SJCRH30 (cell line): ENCODE measurements around the gene SAPCD2. TPM values are rescaled to one million over a fixed set of nuclear protein-coding genes. Genes with fewer than 3 reads are reported as not detected.

Experiments
- DNase-seq, 2 experiments: peaks; one replicate each; pipeline ENCODE4 v3.0.0-alpha.2; 2015 to 2020
- H3K27ac ChIP-seq: fragments of 250-450 bp; sonication (Bioruptor Pico); 2 replicates; pipeline ENCODE4 v1.5.1; 2020; ENCODE audit warnings: mild to moderate bottlenecking, moderate library complexity
- H3K27me3 ChIP-seq: fragments of 250-450 bp; sonication (Bioruptor Pico); 2 replicates; pipeline ENCODE4 v1.5.1; 2020; ENCODE audit warnings: mild to moderate bottlenecking, moderate library complexity
- H3K36me3 ChIP-seq: fragments of 250-450 bp; sonication (Bioruptor Pico); 2 replicates; pipeline ENCODE4 v1.5.1; 2020; ENCODE audit warnings: mild to moderate bottlenecking, moderate library complexity
- H3K4me1 ChIP-seq: fragments of 250-450 bp; sonication (Bioruptor Pico); 2 replicates; pipeline ENCODE4 v1.5.1; 2020; ENCODE audit warnings: mild to moderate bottlenecking, moderate library complexity
- H3K4me3 ChIP-seq: fragments of 250-450 bp; sonication (Bioruptor Pico); 2 replicates; pipeline ENCODE4 v1.5.1; 2020; ENCODE audit warnings: mild to moderate bottlenecking, moderate library complexity
- H3K9me3 ChIP-seq: fragments of 250-450 bp; sonication (Bioruptor Pico); replicated peaks from 2 replicates; pipeline ENCODE4 v1.5.1; 2020; ENCODE audit warnings: mild to moderate bottlenecking, moderate library complexity
- total RNA-seq: library from RNA; depleted of rRNA; stranded (reverse); fragments of >200 nt; shearing (Covaris generic); gene quantifications from 2 replicates; pipeline ENCODE4 v1.2.3, GENCODE V29; 2014

The SAPCD2 gene
- total RNA-seq, 1 experiment from 2014 or later: 69.7 TPM

DNA sequence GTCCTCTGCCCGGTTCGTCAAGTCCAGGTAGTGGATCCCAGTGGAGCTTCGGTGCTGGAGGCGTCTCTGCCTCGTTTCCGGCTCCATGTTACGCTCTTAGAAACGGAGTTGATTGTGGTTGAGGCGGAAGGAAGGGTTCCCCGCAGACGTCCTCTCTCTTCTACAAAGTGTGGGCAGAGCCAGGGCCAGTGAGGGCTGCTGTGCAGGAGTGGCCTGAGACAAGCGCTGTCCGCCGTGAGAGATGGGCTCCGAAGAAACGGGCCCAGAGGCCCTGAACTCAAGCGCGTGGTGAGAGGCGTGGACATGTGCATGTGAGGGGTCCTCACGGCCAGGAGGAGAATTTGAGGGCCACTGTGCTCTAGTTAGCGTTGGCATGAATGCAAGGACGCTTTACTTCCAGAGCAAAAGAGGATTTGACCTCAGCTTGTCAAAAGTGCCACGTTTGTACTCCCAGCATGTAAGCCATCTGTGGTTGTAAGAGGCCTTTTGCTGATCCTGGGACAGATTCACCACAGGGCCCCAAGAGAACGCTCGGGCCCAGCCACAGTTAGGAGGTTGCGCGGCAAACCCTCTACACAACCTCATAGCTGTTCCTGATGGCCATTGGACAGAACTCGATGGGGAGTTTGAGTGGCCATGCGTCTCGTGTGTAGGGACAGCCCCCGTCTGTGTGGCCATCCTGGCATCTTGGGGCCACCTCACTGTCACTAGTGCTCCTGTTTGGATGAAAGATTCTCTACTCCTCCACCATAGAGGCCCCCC, 26.6 kb upstream of the SAPCD2 start:
- no peak overlapping the region for H3K27ac ChIP-seq
- H3K36me3 ChIP-seq: peaks cover 41% of the 10 kb centered on the region
- H3K4me1 ChIP-seq: no peaks in the 10 kb centered on the region
- H3K4me3 ChIP-seq: no peak overlapping the region
- H3K9me3 ChIP-seq: 0 out of 2 replicates have a peak, but pooled peaks cover 2% of the 10 kb centered on the region
- H3K27me3 ChIP-seq: no peaks in the 10 kb centered on the region
- DNase-seq: no peak

DNA sequence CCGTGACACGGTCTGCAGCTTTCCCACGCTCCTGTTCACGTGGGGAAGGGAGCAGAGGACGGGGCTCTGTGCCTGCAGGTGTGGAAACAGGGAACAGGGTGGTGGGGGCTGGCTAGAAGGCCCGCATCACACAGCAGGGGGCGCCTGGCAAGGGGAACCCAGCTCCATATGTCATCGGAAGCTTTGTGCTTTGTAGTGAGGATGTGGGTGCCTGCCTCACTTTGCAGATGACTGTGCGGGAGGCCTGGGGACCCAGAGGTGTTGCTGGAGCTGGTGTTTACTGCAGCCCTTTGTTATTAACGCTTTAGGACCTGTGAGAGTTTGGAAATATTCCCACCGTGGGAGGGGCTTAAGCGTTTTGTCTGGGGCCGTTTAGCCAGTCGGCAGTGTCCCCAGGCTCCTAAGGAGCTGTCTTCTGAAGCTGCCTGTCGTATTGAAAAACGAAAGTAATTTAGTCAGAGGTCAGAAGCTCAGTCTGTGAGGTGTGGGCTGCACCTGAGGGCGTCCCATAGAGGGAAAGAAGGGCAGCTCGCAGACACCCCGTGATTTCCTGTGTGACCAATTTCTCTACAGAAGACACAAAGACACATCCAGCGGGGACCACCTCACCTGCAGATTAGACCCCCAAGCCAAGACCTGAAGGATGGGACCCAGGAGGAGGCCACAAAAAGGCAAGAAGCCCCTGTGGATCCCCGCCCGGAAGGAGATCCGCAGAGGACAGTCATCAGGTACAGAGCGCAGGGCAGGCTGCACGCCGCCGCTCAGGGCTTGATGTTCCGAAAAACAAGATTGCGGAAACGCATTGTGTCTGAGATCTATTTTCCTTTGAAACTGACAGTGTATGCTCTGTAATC, 25.5 kb upstream of the SAPCD2 start:
- Histone ChIP-seq H3K4me1 (no peaks in the 10 kb centered on the region), H3K36me3 (peaks cover 30% of the 10 kb centered on the region), H3K4me3 (no peak overlapping the region), H3K9me3 (no peaks in the 10 kb centered on the region), H3K27me3 (no peaks in the 10 kb centered on the region), H3K27ac (no peak overlapping the region)
- no peak for DNase-seq

DNA sequence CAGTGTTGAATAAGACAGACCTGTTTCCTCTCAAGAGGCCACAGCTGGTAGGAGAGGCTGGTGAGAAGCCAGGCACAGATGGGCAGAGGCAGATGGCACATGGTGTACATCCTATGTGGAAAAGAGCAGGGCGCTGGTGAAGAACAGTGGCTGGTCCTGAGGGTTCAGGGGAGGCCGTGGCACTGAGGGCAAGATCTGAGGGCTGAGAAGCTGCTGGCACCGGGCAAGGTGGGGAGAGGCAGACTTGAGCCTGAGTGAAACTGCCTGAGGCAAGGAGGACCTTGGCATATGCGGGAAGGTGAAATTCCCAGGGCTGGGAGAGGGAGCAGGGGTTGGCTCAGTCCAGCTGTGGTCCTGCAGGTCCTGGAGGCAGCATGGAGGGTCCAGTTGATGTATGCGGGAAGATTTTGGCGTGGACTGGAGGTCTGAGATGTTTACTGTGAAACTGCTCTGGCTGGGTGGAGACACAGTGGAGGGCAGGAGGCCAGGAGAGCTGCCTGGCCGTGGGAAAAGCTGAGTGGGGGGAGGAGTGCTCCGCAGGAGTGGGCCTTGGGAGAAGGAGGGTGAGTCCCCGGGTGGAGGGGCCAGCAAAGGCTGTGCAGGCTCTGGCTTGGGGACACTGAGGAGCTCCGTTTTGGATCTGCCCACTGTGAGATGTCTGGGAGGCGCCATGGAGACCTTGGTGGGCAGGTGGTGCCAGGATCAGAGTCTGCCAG, 19.0 kb upstream of the SAPCD2 start:
- H3K36me3 ChIP-seq: no peaks in the 10 kb centered on the region; the same call in 1 of the 2 replicates
- H3K9me3 ChIP-seq: no peaks in the 10 kb centered on the region
- peaks cover 8% of the 10 kb centered on the region; the same call in 1 of the 2 replicates for H3K4me1 ChIP-seq
- no peaks in the 10 kb centered on the region for H3K27me3 ChIP-seq
- no peak overlapping the region for H3K27ac ChIP-seq
- no peak for DNase-seq
- H3K4me3 ChIP-seq: no peak overlapping the region

DNA sequence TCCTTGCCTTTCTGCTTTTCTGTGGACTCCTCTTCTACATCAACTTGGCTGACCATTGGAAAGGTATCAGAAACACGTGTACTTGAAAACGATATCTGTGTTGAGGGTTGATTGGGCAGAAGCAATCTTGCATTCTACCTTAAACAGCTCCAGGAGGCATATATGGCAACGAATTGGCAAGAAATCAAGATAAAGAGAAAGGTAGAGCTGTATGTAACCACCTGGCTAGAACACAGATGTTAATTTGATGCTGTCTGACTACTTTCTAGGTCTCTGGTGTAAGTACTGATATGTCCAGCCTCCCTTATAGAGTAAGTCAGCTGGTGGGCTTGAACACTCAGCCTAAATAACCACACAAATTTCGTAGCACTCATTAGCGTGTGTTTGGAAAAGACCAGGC, 17.8 kb upstream of the SAPCD2 start:
- Histone ChIP-seq H3K4me1 (peaks cover 19% of the 10 kb centered on the region), H3K36me3 (no peaks in the 10 kb centered on the region), H3K4me3 (no peak overlapping the region), H3K27ac (no peak overlapping the region), H3K27me3 (no peaks in the 10 kb centered on the region), H3K9me3 (no peaks in the 10 kb centered on the region)
- no peak for DNase-seq

DNA sequence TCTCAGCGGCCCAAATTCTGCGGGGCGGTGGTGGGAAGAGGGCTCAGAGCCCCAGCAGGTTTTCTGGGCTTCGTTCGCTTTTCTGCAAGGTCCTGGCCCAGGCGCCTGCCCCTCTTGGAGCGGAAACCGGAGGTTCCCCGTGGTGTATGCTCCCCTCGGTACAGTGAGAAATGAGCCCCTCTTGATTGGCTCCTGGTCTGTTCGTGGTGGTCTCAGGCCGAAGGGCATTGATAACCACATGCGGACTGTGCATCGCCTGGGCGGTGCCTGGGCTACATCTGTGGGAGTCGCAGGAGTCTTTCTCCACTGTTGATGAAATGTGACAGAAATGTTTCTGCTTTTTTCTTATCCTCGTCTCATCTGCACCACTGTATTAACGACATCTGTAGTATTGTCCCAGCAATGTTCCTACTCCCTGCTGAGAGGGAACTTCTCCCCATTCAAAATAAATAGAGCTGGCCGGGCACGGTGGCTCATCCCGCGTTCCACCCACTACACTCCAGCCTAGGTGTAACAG, 17.1 kb upstream of the SAPCD2 start:
- Histone ChIP-seq H3K9me3 (no peaks in the 10 kb centered on the region), H3K4me1 (peaks cover 24% of the 10 kb centered on the region), H3K36me3 (no peaks in the 10 kb centered on the region), H3K27ac (peak overlapping the region; percentile 27; the same call in 1 of the 2 replicates), H3K27me3 (no peaks in the 10 kb centered on the region), H3K4me3 (peak overlapping the region; percentile 77)
- no peak for DNase-seq

DNA sequence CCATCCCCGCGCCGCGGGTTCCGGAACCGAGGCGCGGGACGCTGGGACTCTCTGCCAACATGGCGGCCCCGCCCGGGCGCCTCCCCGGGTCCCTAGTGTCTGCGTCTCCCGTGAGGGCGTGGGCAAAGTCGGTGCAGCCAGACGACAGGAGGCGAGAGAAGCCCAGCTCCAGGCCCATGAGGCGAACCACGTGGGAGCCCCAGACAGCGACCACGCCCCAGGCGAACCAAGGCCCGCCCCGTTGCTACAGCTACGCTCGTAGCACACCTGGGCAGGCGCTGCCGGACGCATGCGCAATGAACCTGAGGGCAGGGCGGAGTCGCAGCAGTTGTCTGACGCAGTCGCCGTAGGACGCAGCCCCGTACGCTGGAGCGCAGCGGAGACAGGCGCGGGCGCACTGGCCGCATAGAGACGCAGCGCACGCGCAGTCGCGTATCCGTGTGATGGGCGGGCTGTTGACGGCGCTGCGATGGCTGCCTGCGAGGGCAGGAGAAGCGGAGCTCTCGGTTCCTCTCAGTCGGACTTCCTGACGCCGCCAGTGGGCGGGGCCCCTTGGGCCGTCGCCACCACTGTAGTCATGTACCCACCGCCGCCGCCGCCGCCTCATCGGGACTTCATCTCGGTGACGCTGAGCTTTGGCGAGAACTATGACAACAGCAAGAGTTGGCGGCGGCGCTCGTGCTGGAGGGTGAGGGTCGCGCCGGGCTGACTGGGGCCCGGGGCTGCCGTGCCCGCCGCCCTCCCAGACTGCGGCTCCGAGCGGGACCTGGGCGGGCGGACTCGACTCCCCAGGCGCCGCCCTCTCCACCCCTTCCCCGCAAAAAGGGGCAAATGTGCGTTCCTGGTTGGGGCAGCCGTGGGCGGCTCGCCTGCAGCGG, 16.4 kb upstream of the SAPCD2 start, which contains the start of gene MAN1B1:
MAN1B1 (plus strand) TSS at position 455 of the 878 bp plus-strand sequence; CDS start at position 470, 15 bp downstream.
- DNase-seq: peak; percentile 99 to 100
- no peaks in the 10 kb centered on the region for H3K27me3 ChIP-seq
- no peaks in the 10 kb centered on the region for H3K36me3 ChIP-seq
- peak within 1 kb of the TSS; percentile 77 for H3K4me3 ChIP-seq
- peaks cover 24% of the 10 kb centered on the region for H3K4me1 ChIP-seq
- no peaks in the 10 kb centered on the region for H3K9me3 ChIP-seq
- H3K27ac ChIP-seq: peak within 1 kb of the TSS; percentile 74

DNA sequence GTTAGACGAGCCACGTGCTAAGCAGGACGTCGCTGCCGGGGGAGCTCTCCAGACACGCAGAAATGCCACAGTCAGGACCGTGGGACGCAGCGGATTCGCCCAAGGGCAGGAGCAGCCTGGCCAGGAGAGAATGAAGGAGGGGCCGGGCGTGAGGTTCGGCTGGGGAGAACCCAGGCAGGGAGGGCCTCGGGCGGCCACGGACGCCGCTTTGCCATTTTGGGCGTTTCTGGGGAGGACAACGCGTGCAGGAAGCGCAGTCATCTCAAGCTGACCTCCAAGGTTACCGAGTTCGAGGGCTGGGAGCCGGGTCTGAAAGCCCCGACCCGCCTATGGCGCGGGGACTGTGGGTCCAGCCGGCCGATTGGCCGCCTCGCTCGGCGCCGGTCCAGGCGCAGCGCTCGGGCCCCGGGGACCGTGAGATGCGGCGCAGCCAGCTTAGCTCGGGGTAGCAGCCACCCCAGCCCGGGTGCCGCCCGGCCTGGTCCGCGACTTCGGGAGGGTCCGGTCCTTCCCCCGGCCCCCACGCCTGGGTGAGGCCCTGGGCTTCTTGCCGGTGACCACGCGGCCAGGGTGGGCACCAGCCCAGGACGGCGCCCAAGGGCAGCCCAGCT, 15.7 kb upstream of the SAPCD2 start:
- peak; percentile 57 to 64 for DNase-seq
- Histone ChIP-seq H3K4me1 (peaks cover 24% of the 10 kb centered on the region), H3K27ac (peak overlapping the region; percentile 74), H3K9me3 (no peaks in the 10 kb centered on the region), H3K27me3 (no peaks in the 10 kb centered on the region), H3K36me3 (no peaks in the 10 kb centered on the region), H3K4me3 (peak overlapping the region; percentile 77)

DNA sequence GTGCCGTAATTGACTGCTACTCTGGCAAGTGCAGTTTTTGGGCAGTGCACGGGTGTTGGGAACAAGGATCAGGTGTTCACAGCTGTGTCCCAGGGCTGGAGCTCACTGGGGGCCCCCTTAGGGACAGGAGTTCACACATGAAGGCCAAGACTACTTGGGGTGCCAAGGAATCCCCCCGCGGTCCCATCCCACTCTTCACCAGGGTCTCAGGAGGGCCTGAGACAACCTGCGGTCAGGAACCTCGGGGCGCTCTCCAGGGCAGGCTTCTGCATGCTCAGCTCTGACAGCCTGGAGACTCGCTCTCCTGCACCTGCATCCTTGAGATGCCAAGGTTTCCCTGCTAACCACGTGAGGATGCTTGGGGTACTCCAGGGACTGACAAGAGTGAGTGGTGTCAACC, 14.2 kb upstream of the SAPCD2 start:
- no peak for DNase-seq
- Histone ChIP-seq H3K36me3 (peaks cover 5% of the 10 kb centered on the region), H3K4me3 (no peak overlapping the region), H3K4me1 (peaks cover 24% of the 10 kb centered on the region), H3K27ac (no peak overlapping the region), H3K9me3 (no peaks in the 10 kb centered on the region), H3K27me3 (no peaks in the 10 kb centered on the region)

DNA sequence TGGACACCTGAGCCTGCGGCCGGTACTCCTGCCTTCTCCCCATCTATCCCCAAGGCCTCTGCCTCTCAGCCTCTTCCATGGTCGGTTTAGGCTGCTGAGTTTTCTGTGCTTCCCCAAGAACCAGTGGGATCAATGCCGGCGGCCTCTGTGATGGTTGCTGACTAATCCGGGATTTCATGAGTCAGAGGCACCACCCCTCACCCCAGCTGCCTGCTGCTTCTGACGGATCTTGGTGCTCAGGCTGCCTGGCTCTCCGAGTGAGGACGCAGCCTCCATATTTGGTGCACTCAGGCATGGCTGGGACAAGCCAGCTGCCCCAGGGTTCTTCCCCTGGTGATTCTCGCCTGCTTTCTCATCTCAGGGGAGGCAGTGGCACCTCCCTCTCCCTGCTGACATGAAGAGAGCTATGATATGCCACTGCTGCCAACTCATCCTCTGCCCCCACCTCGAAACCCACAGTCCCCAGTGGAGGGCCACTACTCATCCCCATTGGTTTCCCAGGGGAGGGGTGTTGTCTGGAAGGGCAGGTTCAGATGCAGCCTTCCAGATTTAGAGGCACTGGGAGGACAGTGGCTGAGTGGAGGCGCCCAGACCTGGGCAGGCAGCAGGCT, 13.1 kb upstream of the SAPCD2 start:
- peaks cover 8% of the 10 kb centered on the region for H3K36me3 ChIP-seq
- peaks cover 24% of the 10 kb centered on the region for H3K4me1 ChIP-seq
- no peaks in the 10 kb centered on the region for H3K27me3 ChIP-seq
- H3K9me3 ChIP-seq: no peaks in the 10 kb centered on the region
- H3K27ac ChIP-seq: no peak overlapping the region
- no peak overlapping the region for H3K4me3 ChIP-seq
- peak; percentile 93 to 94 for DNase-seq

DNA sequence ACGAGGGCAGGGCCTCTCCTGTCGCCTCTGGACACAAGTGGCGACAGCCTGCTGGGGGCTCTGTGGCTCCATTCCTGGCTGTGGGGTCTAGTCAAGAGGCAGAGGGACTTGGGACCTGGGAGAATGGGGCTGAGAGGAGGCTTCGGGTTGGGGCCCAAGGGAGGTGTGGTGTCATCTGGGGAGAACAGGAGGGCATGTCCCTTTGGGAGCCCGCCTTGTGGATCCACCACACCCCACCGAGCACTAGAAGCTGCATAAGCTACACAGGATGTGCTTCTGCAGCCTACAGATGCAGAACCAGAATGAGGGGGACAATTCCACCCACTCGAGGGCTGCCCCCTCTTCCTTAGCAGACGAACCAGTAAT, 12.6 kb upstream of the SAPCD2 start:
- Histone ChIP-seq H3K4me1 (peaks cover 24% of the 10 kb centered on the region), H3K27me3 (no peaks in the 10 kb centered on the region), H3K27ac (no peak overlapping the region), H3K9me3 (no peaks in the 10 kb centered on the region), H3K4me3 (no peak overlapping the region), H3K36me3 (peaks cover 8% of the 10 kb centered on the region)
- DNase-seq: no peak

DNA sequence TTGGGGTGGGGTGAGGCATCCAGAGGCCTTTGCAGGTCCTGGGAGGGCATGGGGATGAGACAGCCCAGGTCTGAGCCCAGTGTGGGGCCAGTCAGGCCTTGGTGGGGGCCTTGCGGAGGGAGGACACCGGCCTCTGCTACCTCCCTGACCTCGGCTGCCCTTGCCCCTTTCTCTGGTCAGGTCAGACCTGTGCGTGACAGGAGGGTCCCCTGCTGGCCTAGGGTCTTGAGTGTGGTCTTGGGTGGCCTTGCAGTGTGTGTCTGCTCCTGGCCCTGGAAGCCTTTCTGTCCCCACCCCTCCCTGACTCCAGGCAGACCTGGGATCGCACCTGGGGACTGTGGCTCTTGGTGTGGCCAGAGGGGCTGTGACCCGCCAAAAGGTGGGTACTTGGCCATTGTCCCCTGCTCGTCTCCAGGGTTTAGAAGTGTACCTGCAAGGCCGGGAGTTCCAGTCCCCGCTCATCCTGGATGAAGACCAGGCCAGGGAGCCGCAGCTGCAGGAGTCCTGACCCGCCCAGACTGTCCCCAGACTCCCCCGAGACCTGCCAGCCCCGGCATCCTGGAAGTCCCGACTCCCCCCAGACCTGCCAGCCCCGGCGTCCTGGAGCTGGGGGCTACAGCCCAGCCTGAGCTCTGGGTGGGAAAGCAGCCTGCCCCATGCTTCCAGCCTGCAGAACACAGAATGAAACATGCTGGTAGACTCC, 12.0 kb upstream of the SAPCD2 start:
- no peak overlapping the region for H3K27ac ChIP-seq

DNA sequence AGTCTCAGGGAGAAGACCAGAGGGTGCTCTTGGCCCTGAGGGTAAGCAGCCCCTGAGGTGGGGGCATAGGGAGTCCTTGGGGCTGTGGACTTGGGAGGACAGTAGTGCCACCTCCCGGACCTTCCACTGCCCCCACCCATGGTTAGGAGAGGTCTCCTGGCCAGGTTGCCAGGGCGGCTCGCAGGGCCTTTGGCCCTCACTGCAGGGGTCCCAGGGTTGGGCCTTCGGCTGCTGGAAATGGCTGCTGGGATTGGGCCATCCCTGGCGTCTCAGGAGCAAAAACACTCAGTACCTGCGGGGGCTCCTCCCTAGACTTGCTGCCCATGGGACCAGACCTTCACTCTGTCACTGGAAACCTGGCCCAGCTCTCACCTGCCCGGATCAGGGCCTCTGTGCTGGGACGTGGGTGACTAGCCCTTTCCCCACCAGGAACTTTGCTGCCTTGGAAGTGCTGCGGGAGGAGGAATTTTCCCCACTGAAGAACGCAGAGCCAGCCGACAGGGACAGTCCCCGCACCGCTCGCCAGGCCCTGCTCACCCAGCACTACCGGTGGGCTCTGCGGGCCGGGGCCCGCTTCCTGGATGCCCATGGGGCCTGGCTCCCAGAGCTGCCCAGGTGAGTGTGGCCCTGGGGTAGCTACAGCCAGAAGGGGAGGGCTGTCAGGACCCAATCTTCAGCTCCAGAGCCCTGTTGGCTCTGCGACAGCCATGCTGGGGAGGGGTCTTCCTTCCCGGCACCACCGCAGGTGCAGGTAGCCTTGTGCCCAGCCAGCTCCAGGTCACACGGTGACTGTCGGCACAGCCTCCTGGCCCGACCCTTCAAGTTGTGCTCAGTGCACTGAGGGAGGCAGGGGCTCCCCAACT, 10.1 kb upstream of the SAPCD2 start:
- H3K4me3 ChIP-seq: no peak overlapping the region
- peaks cover 8% of the 10 kb centered on the region for H3K36me3 ChIP-seq
- no peaks in the 10 kb centered on the region for H3K9me3 ChIP-seq
- peaks cover 18% of the 10 kb centered on the region for H3K4me1 ChIP-seq
- H3K27ac ChIP-seq: no peak overlapping the region
- DNase-seq: no peak
- H3K27me3 ChIP-seq: no peaks in the 10 kb centered on the region

More for the DNA sequence above, 12.0 kb upstream of the SAPCD2 start:
- Histone ChIP-seq H3K36me3 (peaks cover 8% of the 10 kb centered on the region), H3K27me3 (no peaks in the 10 kb centered on the region), H3K4me3 (no peak overlapping the region), H3K4me1 (peaks cover 21% of the 10 kb centered on the region), H3K9me3 (no peaks in the 10 kb centered on the region)
- no peak for DNase-seq
